ENCODE measurements around the gene OR9A2.

DNA sequence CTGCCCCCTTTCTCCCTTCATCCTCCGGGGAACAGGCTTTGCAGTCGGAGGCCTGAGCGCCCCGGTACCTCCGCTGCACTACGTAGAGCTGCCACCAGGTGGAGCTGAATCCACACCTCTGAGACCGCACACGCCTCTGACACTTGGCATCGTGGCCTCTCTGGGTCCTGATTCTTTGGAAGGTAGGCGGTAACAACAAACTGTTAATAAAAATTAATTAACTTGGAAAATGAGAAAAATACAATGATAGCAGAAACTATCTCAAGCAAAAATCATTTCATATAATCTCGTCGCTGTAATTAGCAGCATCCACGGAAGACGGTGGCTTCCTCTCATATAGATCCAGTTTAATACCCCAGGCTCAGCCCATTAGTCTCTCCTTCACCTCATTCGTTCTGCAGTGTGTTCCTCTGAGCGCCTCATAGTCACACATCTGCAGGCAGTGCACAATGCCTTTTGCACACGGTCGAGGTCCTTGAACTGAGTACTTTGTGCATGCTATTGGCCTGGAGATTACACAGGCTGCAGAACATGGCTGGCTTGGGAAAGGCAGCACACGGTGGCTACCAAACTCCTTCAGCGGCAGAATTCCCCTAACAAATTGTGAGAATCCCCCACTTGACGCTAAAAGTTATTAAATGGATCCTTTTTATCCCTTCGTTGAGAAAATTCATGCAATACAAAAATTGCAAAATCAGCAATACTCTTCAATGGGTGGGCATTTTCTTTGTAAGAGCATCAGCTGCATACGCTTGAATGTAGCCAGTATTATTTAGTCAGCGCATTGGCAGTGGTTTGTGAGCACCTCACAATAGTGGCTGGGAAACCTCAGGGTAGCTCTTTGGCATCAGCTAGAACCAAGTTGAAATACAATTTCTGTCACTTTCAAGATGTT is 18.7 kb downstream of the OR9A2 start:
- TF ChIP-seq POLR2AphosphoS5 (IDR thresholded peaks at IDR 0.05) (no peak), EP300 (IDR thresholded peaks at IDR 0.05) (no peak)
- TF ChIP-seq, protein P1, sequence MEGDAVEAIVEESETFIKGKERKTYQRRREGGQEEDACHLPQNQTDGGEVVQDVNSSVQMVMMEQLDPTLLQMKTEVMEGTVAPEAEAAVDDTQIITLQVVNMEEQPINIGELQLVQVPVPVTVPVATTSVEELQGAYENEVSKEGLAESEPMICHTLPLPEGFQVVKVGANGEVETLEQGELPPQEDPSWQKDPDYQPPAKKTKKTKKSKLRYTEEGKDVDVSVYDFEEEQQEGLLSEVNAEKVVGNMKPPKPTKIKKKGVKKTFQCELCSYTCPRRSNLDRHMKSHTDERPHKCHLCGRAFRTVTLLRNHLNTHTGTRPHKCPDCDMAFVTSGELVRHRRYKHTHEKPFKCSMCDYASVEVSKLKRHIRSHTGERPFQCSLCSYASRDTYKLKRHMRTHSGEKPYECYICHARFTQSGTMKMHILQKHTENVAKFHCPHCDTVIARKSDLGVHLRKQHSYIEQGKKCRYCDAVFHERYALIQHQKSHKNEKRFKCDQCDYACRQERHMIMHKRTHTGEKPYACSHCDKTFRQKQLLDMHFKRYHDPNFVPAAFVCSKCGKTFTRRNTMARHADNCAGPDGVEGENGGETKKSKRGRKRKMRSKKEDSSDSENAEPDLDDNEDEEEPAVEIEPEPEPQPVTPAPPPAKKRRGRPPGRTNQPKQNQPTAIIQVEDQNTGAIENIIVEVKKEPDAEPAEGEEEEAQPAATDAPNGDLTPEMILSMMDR (IDR thresholded peaks at IDR 0.05), result peak; percentile 89 to 92 (median 92)
